ENCODE results near the gene MAML3.

MAML3 gene

GRCh38 chr4:140071806-140072205 is 82.2 kb downstream of the MAML3 start:
- DNase-seq (ENCODE audit: low read depth), result peak; percentile 58

- no peak for DNase-seq (ENCODE audit: low read depth)
Observed at GRCh38 chr4:140070973-140071372, 83.0 kb downstream of the MAML3 start.

DNA sequence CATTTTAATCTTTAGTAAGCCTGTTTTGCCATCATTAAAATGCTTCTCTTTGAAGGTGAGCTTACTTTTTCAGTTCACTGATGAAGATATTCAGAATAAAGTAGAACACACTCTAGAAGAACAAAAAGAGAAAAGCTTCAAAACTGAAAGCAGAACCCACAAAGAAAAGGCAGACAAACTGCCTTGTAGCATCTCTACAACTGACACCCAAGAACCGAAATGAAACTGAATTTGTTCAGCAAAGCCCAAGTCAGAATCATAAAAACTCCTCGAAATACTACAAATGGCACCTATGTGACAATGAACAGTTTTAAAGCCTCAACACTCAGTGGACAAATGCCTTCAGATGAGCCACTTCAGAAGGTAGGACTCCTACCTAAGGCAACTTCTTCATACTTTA is 83.6 kb downstream of the MAML3 start:
- DNase-seq (ENCODE audit: low read depth), result no peak

DNA sequence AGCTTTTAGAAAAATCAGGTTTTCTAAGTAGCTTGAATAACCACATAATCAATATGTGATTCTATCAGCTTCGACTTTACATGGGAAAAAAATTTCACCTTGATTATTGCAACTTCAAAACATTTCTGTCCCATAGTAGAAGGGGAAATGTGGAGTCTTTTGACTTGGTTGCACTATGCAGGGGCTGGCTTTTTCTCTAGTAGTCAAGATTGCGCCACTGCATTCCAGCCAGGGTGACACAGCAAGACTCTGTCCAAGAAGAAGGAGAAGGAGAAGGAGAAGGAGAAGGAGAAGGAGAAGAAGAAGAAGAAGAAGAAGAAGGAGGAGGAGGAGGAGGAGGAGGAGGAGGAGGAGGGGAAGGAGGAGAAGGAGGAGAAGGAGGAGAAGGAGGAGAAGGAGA is 84.9 kb downstream of the MAML3 start:
- DNase-seq (ENCODE audit: low read depth), result no peak

DNA sequence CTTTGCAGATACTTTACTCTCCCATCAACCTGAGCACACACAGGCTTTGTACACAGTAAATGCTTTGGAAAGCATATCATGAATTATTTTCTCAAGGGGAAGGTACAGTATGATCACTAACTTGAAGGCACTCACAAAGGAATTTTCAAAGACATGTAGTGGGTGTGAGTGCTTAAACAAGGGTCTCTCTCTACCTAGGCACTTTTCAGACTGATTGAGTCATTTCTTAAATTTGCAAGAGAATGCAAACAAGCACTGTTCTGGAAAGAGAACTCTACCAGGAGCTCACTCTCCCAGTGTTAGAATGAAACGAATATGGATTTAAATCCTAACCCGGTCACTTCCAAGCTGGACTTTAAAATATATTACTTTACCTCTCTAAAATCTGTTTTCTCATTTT is 85.7 kb downstream of the MAML3 start:
- no peak for DNase-seq (ENCODE audit: low read depth)

DNA sequence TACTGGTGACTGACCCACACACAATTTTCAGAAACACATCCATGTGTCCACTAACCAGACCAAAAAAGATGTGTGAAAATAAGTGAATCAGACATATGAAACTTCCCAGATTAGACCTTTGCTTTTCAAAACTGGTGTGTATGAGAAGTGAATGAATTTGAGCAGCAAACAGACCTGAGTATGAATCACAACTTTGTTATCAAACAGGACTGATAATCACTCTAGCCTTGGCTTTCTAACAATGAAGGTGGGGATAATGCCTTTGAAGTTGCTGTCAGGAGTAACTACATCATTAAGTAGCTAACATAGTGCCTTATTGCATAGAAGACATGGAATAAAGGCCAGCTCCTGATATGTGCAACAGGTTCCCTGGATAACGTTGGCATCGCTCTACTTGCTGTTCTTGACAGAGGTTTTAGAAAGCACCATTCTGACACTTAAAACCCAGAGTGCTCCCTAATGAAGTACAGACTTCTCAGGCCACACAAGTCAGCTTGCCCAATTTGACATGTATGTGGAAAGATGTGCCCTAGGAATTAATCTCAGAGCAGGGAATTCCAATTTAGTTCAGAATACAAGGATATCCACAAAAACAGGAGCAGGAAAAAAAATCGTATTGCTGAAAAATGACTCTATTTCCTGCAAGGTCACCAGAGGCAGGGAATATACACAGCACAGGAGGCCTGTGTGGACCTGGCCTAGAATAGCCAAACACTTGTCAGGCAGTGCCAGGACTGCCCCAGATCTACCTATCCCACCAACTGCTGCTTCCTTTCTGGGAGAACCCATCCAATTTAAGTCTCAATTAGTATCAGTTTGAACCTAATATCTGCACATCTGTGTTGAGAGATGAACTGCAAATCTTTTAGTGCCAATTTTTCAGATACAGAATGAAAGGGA is 87.7 kb downstream of the MAML3 start:
- DNase-seq (ENCODE audit: low read depth), result no peak

DNA sequence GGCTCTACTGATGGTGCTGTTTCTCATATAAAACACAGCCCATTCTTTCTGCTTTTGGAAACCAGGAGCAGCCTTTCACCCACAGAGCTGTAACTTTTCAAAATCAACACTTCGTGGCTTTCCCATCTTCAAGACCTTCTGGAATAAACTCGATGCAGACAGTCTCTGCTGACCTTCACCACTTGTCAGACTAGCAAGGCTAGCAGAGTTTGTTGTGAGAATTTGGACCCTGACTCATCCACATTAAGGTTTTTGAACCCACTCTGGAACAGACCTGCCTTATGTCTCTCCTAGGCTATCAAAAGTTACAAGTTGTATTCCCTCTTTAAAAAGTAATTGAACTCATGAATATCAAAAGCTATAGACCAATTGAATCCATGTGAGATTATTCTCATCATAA is 88.6 kb downstream of the MAML3 start:
- DNase-seq (ENCODE audit: low read depth), result no peak

DNA sequence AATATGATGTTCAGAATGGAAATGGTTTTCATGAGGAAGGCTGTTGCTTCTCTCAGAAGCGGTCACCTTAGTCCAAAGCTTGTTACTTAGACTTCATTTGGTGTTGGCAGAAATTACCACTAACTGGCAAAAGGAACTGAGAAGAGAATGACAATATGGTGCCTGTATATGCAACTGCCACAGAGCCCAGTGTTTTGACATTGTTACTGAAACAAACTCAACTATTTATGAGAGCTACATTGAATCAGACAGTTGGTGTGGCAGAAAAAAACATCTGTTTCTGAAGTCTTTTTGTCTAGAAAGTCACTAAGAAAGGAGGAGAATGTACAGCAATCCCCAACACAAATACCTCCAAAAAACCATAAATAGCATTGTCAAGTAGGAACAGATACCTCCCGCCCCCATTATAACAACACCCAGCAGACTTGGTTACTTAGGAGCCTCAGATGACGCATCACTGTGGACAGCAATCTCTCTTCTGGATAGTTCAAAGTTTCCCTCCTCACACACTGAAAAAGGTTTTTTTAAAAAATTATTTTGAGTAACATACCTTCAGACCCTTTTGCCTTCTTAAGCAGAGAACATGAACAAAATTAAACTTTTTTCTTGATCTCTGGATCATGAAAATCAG is 92.2 kb downstream of the MAML3 start:
- no peak for DNase-seq (ENCODE audit: low read depth)

DNA sequence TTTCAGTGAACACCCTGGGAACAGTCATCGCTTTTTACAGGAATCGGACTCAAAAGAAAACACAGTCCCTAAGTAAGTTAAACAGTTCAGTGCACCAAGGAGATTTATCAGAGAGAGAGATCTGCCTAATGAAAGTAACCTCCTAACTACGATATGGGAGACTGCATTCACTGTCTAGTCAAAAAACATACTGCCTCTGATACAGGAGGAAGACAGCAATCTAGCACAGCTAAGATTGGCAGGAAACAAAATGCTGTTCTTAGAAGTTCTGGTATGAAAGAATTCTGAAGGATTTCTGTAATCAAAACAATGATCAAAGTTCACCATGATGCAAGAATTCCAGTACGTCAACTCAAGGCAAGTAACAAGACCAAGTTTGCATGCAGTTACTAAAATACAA is 92.8 kb downstream of the MAML3 start:
- no peak for DNase-seq (ENCODE audit: low read depth)

- DNase-seq (ENCODE audit: low read depth), result no peak
Observed at GRCh38 chr4:140059159-140059558, 94.8 kb downstream of the MAML3 start.

DNA sequence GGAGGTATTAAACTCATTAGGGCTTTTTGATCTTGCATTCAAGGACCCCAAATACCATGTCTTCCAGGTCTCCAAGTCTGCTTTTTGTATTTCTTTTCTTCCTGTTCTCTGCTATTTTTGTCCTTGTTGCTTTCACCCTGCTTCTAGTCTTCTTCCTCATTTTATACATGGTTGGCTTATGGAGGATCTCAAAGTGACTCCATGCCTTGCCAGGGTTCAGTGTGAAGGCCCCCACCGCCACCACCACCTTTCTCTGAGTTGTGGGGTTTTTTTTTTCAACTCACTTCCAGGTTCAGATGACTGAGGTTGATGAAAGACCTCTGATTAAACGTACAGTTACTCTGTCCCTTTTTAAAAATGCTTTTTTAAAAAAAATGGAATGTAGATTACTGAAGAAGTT is 96.3 kb downstream of the MAML3 start:
- no peak for DNase-seq (ENCODE audit: low read depth)

GRCh38 chr4:140056015-140056414 is 98.0 kb downstream of the MAML3 start:
- DNase-seq (ENCODE audit: low read depth), result no peak

- DNase-seq (ENCODE audit: low read depth), result no peak
Observed at GRCh38 chr4:140054861-140055260, 99.1 kb downstream of the MAML3 start.

- DNase-seq (ENCODE audit: low read depth), result no peak
Observed at GRCh38 chr4:140053185-140053584, 100.8 kb downstream of the MAML3 start.

DNA sequence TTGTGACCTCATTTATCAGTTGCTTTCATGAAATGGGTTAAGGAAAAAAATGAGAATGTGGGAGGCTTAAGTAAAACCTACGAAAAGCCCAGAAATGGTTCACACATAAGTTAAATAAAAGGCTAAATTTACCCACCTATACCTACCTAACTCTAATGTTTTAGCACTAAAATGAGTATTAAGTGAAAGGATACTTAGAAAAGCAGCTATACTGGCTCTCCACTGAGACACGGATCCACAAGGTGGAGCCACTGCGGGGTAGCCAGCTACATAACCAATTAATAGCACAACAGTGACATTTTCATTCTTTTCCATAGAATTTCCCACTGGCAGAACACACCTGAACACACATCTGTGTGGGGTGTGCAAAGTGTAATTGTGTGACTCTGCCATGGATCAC is 101.9 kb downstream of the MAML3 start:
- DNase-seq (ENCODE audit: low read depth), result peak; percentile 23

- DNase-seq (ENCODE audit: low read depth), result no peak
Observed at GRCh38 chr4:140049849-140050637, 103.9 kb downstream of the MAML3 start.

- DNase-seq (ENCODE audit: low read depth), result peak; percentile 12
Observed at GRCh38 chr4:140049024-140049848, 104.7 kb downstream of the MAML3 start.

- no peak for DNase-seq (ENCODE audit: low read depth)
Observed at GRCh38 chr4:140048419-140048995, 105.5 kb downstream of the MAML3 start.

- no peak for DNase-seq (ENCODE audit: low read depth)
Observed at GRCh38 chr4:140047786-140048185, 106.2 kb downstream of the MAML3 start.

- no peak for DNase-seq (ENCODE audit: low read depth)
Observed at GRCh38 chr4:140047017-140047640, 106.9 kb downstream of the MAML3 start.

GRCh38 chr4:140046543-140046942 is 107.4 kb downstream of the MAML3 start:
- no peak for DNase-seq (ENCODE audit: low read depth)

All from GM04504 (cell line).